Stimulated activated memory B cell treated with anti-CD40 and anti-IgM and Interleukin-4, amounts not matched to agents 10 μg/mL and 1 μg/mL and 100 μg/mL, for 72 hours (primary cell): Measurements from ENCODE around the gene TCFL5.

Experiments
- ATAC-seq: fragments of 150-1000 bp; cut with Tn5 transposase; 2 replicates; pipeline ENCODE4 v1.10.0; 2021
- H3K27ac Mint-ChIP-seq: one replicate; pipeline ENCODE4 v1.8.0; 2022; ENCODE audit warnings: mild to moderate bottlenecking, mixed read lengths
- H3K27me3 Mint-ChIP-seq: one replicate; pipeline ENCODE4 v1.8.0; 2022; ENCODE audit warnings: mixed read lengths
- H3K36me3 Mint-ChIP-seq: one replicate; pipeline ENCODE4 v1.8.0; 2022; ENCODE audit warnings: mixed read lengths
- H3K4me1 Mint-ChIP-seq: one replicate; pipeline ENCODE4 v1.8.0; 2022; ENCODE audit warnings: mixed read lengths
- H3K4me3 Mint-ChIP-seq: one replicate; pipeline ENCODE4 v1.8.0; 2022; ENCODE audit warnings: mild to moderate bottlenecking, moderate library complexity, mixed read lengths
- H3K9me3 Mint-ChIP-seq: one replicate; pipeline ENCODE4 v1.8.0; 2022; ENCODE audit warnings: mixed read lengths

Gene TCFL5

DNA sequence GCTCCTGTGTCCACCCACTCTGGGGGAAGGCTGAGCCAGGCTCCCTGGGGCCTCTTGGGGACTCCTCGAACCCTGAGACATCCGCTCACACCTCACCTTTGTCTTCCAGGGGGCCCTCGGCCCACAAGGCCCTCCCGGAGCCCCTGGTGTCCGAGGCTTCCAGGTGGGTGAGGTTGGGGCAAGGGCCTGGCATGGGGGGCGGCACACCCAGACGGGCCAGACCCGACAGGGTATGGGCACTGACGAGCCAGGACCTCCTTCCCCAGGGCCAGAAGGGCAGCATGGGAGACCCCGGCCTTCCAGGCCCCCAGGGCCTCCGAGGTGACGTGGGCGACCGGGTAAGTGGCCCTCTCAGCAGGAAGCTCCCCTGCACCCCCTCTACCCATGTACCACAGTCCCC is 31.4 kb downstream of the TCFL5 start:
- no peaks in the 10 kb centered on the region for H3K36me3 Mint-ChIP-seq
- ATAC-seq, result no peak
- no peaks in the 10 kb centered on the region for H3K9me3 Mint-ChIP-seq
- no peaks in the 10 kb centered on the region for H3K27me3 Mint-ChIP-seq
- no peak overlapping the region for H3K4me3 Mint-ChIP-seq
- H3K27ac Mint-ChIP-seq, result no peak overlapping the region
- peaks cover 38% of the 10 kb centered on the region for H3K4me1 Mint-ChIP-seq

DNA sequence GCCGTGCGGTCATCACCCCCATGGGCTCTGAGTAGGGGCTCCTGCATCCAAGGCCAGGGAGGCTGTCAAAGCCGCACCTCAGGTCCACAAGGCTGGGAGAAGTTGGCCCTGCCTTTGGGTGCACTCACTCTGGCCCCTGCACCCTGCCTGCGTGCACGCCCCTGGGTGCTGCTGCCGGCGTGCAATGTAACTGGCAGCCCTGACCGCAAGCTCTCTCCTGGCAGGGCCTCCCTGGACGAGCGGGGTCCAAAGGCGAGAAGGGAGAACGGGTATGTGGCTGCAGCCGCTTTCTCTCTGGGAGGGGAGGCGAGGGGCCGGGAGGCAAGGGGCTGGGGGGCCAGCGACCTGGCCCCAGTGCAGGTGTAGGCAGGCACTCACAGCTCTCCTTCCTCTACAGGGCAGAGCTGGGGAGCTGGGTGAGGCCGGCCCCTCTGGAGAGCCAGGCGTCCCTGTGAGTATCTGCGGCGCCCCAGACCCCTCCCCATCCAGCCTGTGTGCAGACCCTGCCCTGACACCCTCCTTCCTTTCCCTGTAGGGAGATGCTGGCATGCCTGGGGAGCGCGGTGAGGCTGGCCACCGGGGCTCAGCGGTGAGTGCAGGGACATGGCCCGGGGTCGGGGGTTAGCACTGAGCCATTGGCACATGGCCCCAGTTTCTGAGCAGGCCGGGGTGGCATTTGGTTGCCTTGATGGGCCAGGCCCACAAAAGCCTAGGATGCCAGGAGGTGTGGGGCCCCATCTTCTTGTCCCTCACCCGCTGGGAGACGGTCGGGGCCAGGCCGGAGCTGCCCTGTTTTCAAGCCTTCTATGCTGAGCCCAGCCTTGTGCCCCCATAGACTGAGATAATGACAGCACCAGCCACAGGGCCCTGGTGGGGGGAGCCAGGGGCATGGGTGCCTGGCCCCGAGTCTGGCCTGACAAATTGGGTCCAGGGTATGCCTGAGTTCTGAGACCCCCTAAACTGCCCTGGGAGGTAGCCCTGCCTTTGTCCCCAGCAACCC is 32.1 kb downstream of the TCFL5 start:
- no peaks in the 10 kb centered on the region for H3K27me3 Mint-ChIP-seq
- no peaks in the 10 kb centered on the region for H3K36me3 Mint-ChIP-seq
- no peak overlapping the region for H3K27ac Mint-ChIP-seq
- peaks cover 40% of the 10 kb centered on the region for H3K4me1 Mint-ChIP-seq
- H3K4me3 Mint-ChIP-seq, result no peak overlapping the region
- no peaks in the 10 kb centered on the region for H3K9me3 Mint-ChIP-seq
- ATAC-seq, result no peak

DNA sequence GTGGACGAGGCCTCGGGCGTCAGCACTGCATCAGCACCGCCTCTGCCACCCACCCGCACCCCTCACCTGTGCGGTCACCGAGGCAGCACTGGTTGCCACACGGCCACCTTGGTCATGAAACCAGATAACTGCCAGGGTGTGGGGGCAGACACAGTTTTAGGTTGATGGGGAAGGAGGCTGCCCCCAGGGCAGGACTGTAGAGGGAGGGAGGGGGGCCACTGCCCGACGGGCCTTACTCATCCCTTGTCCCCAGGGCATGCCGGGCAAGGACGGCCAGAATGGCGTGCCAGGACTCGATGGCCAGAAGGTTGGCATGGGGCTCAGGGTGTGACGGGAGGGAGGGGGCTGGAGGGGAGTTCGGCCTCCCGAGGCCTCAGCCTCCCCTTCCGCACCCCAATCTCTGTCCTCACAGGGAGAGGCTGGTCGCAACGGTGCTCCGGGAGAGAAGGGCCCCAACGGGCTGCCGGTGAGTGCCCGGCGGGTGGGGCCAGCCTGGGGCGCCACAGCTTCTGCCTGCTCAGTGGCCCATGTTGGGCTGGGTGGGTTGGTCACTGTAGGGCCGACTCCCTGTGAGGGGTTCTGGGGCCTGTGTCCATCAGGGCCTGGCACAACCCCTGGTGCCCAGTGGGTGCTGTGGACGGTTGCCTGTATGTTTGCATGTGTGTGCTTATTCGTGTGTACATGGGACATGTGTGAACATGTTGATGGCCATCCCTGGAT is 33.0 kb downstream of the TCFL5 start:
- Mint-ChIP-seq H3K36me3 (no peaks in the 10 kb centered on the region), H3K4me1 (peaks cover 42% of the 10 kb centered on the region), H3K27me3 (no peaks in the 10 kb centered on the region), H3K9me3 (no peaks in the 10 kb centered on the region), H3K27ac (no peak overlapping the region), H3K4me3 (no peak overlapping the region)
- ATAC-seq, result no peak

DNA sequence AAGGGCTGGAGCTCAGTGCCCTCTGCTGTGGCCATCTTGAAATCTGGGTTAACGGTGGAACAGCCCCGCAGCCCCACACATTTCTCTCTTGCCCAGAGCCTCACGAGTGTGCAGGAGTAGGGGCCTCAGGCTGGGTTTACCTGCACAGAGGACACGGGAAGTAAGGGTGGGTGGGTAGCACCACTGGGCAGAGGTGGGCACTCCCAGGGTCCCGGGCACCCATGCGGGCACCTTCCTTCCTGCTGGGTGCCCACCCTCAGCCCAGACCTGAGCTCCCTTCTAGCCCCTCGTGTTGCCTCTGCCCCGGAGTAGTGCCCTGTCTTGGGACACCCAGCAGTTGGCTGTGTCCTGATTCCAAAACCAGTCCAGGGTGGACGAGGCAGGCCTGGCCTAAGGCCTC is 33.6 kb downstream of the TCFL5 start:
- no peak for ATAC-seq
- Mint-ChIP-seq H3K4me1 (peaks cover 40% of the 10 kb centered on the region), H3K4me3 (no peak overlapping the region), H3K36me3 (no peaks in the 10 kb centered on the region), H3K9me3 (no peaks in the 10 kb centered on the region), H3K27me3 (no peaks in the 10 kb centered on the region), H3K27ac (no peak overlapping the region)

DNA sequence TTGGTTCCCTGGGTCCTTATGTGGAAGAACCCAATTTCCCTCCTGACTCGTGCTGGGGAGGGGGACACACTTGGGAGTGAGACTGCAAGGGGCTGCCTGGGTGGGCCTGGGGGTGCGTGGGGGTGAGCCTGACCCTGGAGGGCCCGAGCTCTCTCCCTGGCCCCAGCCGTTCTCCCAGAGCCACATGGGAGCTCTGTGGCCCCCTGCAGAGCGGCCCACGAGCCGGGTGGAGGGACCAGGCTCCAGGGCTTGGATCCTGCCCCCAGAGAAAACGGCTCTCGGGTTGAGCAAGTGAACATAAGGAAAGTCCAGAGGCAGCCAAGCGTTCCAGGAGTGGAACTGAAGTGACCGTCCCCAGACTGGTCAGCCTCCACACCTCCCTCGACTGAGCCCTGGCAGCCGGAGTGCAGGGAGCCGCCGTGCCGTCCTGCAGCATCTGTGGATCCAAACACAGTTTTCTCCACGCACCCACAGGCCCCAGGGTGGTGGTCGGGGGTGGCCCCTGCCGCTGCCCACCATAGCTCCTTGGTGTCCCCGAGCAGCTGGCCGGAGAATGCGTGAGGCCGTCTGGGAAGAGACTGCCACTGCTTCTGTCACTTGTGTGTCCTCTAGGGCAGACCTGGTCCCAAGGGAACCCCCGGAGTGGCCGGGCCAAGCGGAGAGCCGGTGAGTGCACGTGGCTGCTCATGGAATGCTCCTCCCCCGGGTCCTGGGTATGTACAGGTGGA is 34.1 kb downstream of the TCFL5 start:
- no peak overlapping the region for H3K4me3 Mint-ChIP-seq
- ATAC-seq, result no peak

DNA sequence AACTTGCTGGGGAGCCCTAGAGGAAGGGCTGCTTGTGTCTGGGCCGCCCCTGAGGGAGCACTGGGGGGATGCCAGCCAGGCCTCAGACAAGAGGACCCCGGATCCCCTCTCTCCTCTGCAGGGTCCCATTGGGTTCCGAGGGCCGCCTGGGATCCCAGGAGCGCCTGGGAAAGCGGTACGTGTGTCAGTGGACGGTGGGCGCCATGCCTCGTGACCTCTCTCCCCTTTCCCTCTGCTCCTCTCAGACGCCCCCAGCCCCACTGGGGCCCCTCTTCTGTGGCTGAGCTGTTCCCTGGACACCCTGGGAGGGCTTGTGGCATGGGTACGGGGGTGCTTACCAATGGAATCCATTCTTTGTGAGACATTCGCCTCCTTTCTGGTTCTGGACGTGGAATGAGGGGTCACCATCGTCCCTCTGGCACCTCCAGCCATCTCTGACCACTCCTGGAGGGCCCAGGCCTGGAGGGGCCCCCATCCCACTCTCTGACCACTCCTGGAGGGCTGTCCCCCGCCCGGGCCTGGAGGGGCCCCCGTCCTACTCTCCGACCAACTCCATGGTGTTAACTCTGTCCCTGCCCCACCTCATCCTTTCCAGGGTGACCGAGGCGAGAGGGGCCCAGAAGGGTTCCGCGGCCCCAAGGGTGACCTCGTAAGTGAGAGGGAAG is 34.8 kb downstream of the TCFL5 start:
- H3K36me3 Mint-ChIP-seq, result no peaks in the 10 kb centered on the region
- no peaks in the 10 kb centered on the region for H3K27me3 Mint-ChIP-seq
- peak overlapping the region; percentile 67 for H3K27ac Mint-ChIP-seq
- H3K4me1 Mint-ChIP-seq, result peaks cover 31% of the 10 kb centered on the region
- H3K4me3 Mint-ChIP-seq, result no peak overlapping the region
- ATAC-seq, result no peak
- H3K9me3 Mint-ChIP-seq, result no peaks in the 10 kb centered on the region

More for the DNA sequence above, 34.1 kb downstream of the TCFL5 start:
- Mint-ChIP-seq H3K36me3 (no peaks in the 10 kb centered on the region), H3K4me1 (peaks cover 37% of the 10 kb centered on the region), H3K27me3 (no peaks in the 10 kb centered on the region), H3K27ac (no peak overlapping the region), H3K9me3 (no peaks in the 10 kb centered on the region)

DNA sequence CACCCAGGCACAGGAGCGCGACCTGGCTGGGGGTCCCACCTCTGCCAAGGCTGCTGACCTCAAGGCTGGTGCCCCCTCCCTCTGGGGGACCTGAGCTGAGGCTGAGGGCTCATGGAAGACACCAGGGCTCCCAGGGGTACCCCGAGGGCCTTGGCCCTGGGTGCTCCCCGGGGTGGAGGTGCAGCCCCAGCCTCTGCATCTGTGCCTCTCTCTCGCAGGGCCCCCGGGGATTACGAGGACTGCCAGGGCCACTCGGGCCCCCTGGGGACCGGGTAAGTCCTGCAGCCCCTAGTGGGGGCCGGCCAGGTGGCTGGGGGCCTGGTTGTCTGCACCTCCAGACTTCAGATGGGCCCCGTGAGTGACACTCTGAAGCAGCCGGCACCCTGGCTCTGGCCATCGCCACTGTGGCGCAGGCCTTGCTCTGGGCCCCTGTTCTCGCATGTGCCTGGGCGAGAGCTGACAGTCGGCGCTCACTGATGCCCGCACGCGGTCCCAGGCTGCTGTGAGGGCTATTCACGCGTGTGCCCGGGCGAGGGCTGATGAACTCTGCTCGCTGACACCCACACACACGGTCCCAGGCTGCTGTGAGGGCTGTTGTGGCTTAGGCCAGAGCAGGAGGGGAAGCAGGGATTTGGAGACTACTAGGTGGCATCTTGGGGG is 35.5 kb downstream of the TCFL5 start:
- Mint-ChIP-seq H3K27ac (peak overlapping the region; percentile 67), H3K4me3 (peak overlapping the region; percentile 18), H3K27me3 (no peaks in the 10 kb centered on the region), H3K9me3 (no peaks in the 10 kb centered on the region), H3K36me3 (no peaks in the 10 kb centered on the region), H3K4me1 (peaks cover 24% of the 10 kb centered on the region)
- peak; percentile 51 for ATAC-seq

DNA sequence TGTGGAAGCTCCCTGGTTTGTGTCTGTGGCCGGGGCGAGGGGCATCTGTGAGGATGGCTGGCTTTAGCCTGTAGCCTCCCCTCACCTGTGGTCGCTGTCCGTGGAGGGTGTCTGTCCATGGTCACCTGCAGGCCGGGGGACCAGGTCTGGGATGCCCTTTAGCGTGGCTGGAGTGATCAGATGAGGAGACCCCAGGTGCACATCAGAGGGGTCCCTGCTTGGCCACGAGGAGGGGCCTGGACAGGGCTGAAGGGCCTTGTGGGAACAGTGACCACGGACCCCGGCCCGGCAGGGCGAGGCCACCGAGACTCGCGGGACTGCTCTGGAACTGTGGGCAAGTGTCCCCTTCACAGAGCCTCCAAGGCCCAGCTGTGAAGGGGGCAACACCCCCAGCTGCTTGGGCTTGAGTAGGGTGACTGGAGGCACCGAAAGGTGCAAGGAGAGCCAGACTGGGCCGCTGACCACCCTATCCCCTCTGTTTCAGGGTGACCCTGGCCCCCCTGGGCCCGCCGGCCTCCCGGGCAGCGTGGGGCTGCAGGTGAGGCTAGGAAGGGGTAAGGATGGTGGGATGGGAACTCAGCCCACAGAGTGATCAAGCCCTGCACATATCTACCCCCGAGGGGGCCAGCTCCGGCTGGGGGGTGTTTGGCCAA is 36.2 kb downstream of the TCFL5 start:
- H3K36me3 Mint-ChIP-seq, result no peaks in the 10 kb centered on the region
- peaks cover 23% of the 10 kb centered on the region for H3K4me1 Mint-ChIP-seq
- ATAC-seq, result peak; percentile 1
- H3K27ac Mint-ChIP-seq, result no peak overlapping the region
- H3K27me3 Mint-ChIP-seq, result peaks cover 3% of the 10 kb centered on the region
- H3K9me3 Mint-ChIP-seq, result no peaks in the 10 kb centered on the region
- no peak overlapping the region for H3K4me3 Mint-ChIP-seq

DNA sequence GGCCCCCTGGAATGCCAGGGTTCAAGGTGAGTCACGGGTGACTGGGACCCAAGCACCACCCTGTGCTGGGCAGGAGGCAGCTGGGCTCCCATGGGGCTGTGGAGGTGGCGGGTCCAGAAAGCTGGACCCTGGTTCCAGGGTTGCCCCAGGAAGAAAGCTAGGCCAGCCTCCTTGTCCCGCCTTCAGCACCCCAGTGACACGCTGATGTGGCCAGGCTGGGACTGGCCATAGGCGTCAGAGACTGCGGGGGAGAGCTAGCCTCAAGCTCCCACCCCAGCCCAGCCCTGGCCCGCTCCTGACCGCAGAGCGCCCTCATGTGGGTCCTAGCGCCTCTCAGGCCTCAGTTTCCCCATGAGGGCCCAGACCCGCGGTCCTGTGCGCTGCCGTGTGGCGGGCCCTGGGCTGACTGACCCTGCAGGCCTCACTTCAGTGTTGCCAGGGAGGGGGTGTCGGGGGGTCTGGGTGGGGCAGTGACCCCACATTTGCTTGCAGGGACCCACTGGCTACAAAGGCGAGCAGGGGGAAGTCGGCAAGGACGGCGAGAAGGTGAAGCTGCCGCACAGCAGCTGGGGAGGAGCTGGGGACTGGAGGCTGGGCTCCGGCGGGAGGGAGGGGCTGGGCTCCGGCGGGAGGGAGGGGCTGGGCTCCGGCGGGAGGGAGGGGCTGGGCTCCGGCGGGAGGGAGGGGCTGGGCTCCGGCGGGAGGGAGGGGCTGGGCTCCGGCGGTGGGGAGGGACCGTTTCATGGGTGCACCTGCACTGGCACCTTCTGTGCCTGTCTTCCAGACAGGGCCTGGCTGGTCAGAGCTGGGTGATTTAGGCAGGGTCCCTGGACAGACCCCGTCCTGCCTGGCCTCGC is 36.9 kb downstream of the TCFL5 start:
- H3K27me3 Mint-ChIP-seq, result peaks cover 10% of the 10 kb centered on the region
- H3K27ac Mint-ChIP-seq, result peak overlapping the region; percentile 37
- H3K36me3 Mint-ChIP-seq, result no peaks in the 10 kb centered on the region
- H3K9me3 Mint-ChIP-seq, result no peaks in the 10 kb centered on the region
- peak; percentile 54 for ATAC-seq
- peak overlapping the region; percentile 75 for H3K4me3 Mint-ChIP-seq
- H3K4me1 Mint-ChIP-seq, result peaks cover 26% of the 10 kb centered on the region

DNA sequence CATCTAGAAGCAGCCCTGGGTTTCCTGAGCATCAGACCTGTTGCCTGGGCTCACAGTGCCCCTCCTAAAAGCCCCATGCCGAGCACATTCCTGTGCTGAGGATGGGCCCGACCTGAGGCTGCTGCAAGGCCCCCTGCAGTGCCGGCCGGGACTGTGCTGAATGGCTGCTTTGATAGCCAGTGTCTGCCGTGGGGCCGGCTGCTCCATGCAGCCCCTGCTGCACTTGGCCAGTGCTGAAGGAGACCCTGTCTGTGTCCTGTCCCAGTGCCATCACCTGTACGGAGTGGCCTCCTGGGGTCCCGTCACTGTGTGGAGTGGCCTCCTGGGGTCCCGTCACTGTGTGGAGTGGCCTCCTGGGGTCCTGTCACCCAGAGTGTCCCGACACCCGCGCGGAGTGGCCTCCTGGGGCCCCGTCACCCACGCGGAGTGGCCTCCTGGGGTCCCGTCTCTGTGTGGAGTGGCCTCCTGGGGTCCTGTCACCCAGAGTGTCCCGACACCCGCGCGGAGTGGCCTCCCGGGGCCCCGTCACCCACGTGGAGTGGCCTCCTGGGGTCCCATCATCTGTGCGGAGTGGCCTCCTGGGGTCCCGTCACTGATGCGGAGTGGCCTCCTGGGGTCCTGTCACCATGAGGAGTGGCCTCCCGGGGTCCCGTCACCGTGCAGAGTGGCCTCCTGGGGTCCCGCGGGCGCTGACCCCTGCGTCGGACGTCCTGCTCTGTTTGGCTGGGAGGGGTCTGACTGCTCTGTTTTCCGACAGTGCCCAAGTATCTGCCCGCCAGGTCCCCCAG is 37.7 kb downstream of the TCFL5 start:
- H3K9me3 Mint-ChIP-seq, result no peaks in the 10 kb centered on the region
- H3K4me3 Mint-ChIP-seq, result no peak overlapping the region
- H3K27ac Mint-ChIP-seq, result no peak overlapping the region
- H3K4me1 Mint-ChIP-seq, result peaks cover 26% of the 10 kb centered on the region
- ATAC-seq, result no peak
- peaks cover 19% of the 10 kb centered on the region for H3K27me3 Mint-ChIP-seq
- H3K36me3 Mint-ChIP-seq, result no peaks in the 10 kb centered on the region

DNA sequence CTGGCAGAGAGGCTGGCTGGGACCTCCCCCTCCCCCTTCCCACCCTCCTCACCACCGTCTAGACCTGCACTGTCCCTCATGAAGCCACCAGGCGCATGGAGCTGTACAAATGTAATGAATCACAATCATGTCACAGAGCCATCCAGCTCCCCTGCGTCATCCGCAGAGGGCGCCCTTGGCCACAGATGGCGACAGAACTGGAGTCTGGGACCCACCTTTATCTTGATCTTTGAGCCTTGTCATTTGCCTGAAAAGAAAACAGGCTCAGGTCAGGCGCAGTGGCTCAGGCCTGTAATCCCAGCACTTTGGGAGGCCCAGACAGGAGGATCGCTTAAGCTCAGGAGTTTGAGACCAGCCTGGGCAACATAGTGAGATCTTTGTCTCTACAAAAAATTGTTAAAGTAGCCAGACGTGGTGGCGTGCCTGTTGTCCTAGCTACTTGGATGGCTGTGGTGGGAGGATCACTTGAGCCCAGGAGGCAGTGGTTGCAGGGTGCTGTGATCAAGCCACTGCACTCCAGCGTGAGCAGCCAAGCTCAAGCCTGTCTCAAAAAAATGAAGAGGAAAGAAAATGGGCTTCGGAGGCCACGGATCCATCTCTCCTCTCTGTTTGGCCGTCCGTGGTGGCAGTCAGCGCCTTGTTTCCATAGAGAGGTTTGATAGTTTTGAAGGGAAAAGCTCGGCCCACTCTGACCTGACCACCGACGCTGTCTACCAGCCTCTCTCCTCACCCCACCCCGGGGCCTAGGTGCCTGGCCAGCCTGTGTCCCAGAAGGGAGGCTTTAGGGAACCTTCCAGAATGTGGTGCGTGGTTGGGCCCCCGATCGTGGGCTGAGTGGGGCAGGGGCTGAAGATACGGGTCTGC is 38.6 kb downstream of the TCFL5 start:
- H3K9me3 Mint-ChIP-seq, result no peaks in the 10 kb centered on the region
- peaks cover 26% of the 10 kb centered on the region for H3K4me1 Mint-ChIP-seq
- H3K27ac Mint-ChIP-seq, result no peak overlapping the region
- peak overlapping the region; percentile 46 for H3K4me3 Mint-ChIP-seq
- peak; percentile 34 for ATAC-seq
- H3K36me3 Mint-ChIP-seq, result no peaks in the 10 kb centered on the region
- H3K27me3 Mint-ChIP-seq, result peaks cover 27% of the 10 kb centered on the region

DNA sequence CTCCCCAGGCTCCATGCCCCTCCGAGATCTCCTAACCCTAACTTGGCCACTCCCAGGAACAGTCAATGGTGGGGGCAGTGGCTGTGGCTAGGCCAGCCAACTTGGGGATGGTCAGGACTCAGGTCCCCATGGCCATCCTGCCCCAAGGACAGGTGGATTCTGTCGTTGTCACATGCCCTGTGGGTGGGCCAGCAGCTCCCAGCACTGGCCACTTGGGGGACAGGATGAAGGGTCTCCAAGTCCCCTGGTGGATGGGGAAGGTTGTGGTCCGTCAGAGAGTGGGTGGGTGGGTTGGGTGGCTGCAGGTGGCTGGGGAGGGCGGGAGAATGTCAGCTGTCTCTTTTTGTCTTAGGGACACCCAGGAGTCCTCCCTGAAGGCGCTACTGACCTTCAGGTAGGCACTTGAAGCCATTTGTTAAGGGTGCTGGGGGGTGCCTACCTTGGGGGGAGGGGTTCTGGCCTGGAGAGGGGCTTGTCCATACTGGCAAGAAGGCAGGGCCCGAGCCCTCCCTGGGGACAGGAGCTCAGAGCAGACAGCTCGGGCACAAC is 39.3 kb downstream of the TCFL5 start:
- Mint-ChIP-seq H3K9me3 (no peaks in the 10 kb centered on the region), H3K36me3 (no peaks in the 10 kb centered on the region), H3K4me1 (peaks cover 26% of the 10 kb centered on the region), H3K27me3 (peaks cover 31% of the 10 kb centered on the region), H3K27ac (no peak overlapping the region), H3K4me3 (no peak overlapping the region)
- ATAC-seq, result no peak
